Measurements from ENCODE around the gene QPCTL. TPM values are rescaled to one million over a fixed set of nuclear protein-coding genes. Genes with fewer than 3 reads are reported as not detected.

The QPCTL gene
- total and polyA plus RNA-seq, 2 of the 13 experiments (the other 11 are each of a cell fraction or from before 2014, with no cell fraction given) = 16.0 to 19.1 TPM

- TF ChIP-seq, protein P1, sequence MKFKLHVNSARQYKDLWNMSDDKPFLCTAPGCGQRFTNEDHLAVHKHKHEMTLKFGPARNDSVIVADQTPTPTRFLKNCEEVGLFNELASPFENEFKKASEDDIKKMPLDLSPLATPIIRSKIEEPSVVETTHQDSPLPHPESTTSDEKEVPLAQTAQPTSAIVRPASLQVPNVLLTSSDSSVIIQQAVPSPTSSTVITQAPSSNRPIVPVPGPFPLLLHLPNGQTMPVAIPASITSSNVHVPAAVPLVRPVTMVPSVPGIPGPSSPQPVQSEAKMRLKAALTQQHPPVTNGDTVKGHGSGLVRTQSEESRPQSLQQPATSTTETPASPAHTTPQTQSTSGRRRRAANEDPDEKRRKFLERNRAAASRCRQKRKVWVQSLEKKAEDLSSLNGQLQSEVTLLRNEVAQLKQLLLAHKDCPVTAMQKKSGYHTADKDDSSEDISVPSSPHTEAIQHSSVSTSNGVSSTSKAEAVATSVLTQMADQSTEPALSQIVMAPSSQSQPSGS (CRISPR knock-in tag; IDR thresholded peaks at IDR 0.05) = 0 out of 2 replicates have a peak, but pooled peaks have one; percentile 25
- TF ChIP-seq ZNF224 (CRISPR knock-in tag; IDR thresholded peaks at IDR 0.05) (no peak), BRCA1 (CRISPR knock-in tag; IDR thresholded peaks at IDR 0.05) (no peak), ZNF142 (CRISPR knock-in tag; IDR thresholded peaks at IDR 0.05) (no peak), RBM39 (IDR thresholded peaks at IDR 0.05; ENCODE audit: low read depth, low read length, poor library complexity, severe bottlenecking) (no peak), SRSF9 (IDR thresholded peaks at IDR 0.05; ENCODE audit: borderline replicate concordance, insufficient read depth, low read depth, low read length, poor library complexity, severe bottlenecking) (no peak), FOXM1 (CRISPR knock-in tag; IDR thresholded peaks at IDR 0.05) (no peak), MAF1 (CRISPR knock-in tag; IDR thresholded peaks at IDR 0.05; ENCODE audit: borderline replicate concordance) (no peak), SALL1 (CRISPR knock-in tag; IDR thresholded peaks at IDR 0.05) (peak; percentile 71), ZNF605 (CRISPR knock-in tag; IDR thresholded peaks at IDR 0.05) (peak; percentile 66), AKAP8 (CRISPR knock-in tag; IDR thresholded peaks at IDR 0.05) (no peak), ZNF615 (CRISPR knock-in tag; IDR thresholded peaks at IDR 0.05; ENCODE audit: borderline replicate concordance) (no peak), MTA1 (CRISPR knock-in tag; IDR thresholded peaks at IDR 0.05; ENCODE audit: borderline replicate concordance) (peak; percentile 58; the same call in 1 of the 2 replicates), TOPORS (CRISPR knock-in tag; IDR thresholded peaks at IDR 0.05) (no peak), ZNF121 (CRISPR knock-in tag; IDR thresholded peaks at IDR 0.05) (no peak)
- TF ChIP-seq, protein P2, sequence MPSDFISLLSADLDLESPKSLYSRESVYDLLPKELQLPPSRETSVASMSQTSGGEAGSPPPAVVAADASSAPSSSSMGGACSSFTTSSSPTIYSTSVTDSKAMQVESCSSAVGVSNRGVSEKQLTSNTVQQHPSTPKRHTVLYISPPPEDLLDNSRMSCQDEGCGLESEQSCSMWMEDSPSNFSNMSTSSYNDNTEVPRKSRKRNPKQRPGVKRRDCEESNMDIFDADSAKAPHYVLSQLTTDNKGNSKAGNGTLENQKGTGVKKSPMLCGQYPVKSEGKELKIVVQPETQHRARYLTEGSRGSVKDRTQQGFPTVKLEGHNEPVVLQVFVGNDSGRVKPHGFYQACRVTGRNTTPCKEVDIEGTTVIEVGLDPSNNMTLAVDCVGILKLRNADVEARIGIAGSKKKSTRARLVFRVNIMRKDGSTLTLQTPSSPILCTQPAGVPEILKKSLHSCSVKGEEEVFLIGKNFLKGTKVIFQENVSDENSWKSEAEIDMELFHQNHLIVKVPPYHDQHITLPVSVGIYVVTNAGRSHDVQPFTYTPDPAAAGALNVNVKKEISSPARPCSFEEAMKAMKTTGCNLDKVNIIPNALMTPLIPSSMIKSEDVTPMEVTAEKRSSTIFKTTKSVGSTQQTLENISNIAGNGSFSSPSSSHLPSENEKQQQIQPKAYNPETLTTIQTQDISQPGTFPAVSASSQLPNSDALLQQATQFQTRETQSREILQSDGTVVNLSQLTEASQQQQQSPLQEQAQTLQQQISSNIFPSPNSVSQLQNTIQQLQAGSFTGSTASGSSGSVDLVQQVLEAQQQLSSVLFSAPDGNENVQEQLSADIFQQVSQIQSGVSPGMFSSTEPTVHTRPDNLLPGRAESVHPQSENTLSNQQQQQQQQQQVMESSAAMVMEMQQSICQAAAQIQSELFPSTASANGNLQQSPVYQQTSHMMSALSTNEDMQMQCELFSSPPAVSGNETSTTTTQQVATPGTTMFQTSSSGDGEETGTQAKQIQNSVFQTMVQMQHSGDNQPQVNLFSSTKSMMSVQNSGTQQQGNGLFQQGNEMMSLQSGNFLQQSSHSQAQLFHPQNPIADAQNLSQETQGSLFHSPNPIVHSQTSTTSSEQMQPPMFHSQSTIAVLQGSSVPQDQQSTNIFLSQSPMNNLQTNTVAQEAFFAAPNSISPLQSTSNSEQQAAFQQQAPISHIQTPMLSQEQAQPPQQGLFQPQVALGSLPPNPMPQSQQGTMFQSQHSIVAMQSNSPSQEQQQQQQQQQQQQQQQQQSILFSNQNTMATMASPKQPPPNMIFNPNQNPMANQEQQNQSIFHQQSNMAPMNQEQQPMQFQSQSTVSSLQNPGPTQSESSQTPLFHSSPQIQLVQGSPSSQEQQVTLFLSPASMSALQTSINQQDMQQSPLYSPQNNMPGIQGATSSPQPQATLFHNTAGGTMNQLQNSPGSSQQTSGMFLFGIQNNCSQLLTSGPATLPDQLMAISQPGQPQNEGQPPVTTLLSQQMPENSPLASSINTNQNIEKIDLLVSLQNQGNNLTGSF (CRISPR knock-in tag; IDR thresholded peaks at IDR 0.05) = no peak
Measured at GRCh38 chr19:45730368-45731288, 38.2 kb downstream of the QPCTL start, which contains the start of gene FBXO46 (continued).
